GM23338 (cell line): ENCODE data around the gene CHST11. TPM values are rescaled to one million over a fixed set of nuclear protein-coding genes. Genes with fewer than 3 reads are reported as not detected.
A peak's percentile ranks its signal among the peaks of the same experiment; 100 is the strongest.

Source experiments
- ATAC-seq: fragments of 200-7000 bp; cut with Tn5 transposase; 3 replicates; pipeline ENCODE4 v1.9.1; 2020
- DNase-seq: peaks from one replicate; pipeline ENCODE4 v3.0.0-alpha.2; 2015; ENCODE audit warnings: low spot score
- H2AFZ ChIP-seq: fragments of 200-600 bp; sonication (generic); 2 replicates; pipeline ENCODE4 v1.8.0; 2016; ENCODE audit warnings: antibody characterized with exemption, mild to moderate bottlenecking, moderate library complexity
- H3F3A ChIP-seq: fragments of 200-600 bp; sonication (generic); replicated peaks from 2 replicates; pipeline ENCODE4 v1.8.0; 2017; ENCODE audit warnings: antibody characterized with exemption, mixed run types, low read depth
- H3K27ac ChIP-seq: fragments of 200-600 bp; sonication (generic); 2 replicates; pipeline ENCODE4 v1.6.1; 2016; ENCODE audit warnings: low read depth
- H3K27me3 ChIP-seq: fragments of 200-600 bp; sonication (generic); 2 replicates; pipeline ENCODE4 v1.8.0; 2016; ENCODE audit warnings: mild to moderate bottlenecking, mixed run types, moderate library complexity; ENCODE audit not compliant: insufficient read depth
- H3K36me3 ChIP-seq: fragments of 200-600 bp; sonication (generic); 2 replicates; pipeline ENCODE4 v1.8.0; 2016; ENCODE audit warnings: mild to moderate bottlenecking; ENCODE audit not compliant: insufficient read depth
- H3K4me1 ChIP-seq: fragments of 200-600 bp; sonication (generic); 2 replicates; pipeline ENCODE4 v1.8.0; 2016; ENCODE audit warnings: mild to moderate bottlenecking, moderate library complexity; ENCODE audit not compliant: insufficient read depth
- H3K4me2 ChIP-seq: fragments of 200-600 bp; sonication (generic); 2 replicates; pipeline ENCODE4 v1.7.1; 2017; ENCODE audit warnings: mixed run types
- H3K4me3 ChIP-seq: fragments of 200-600 bp; sonication (generic); 2 replicates; pipeline ENCODE4 v1.6.1; 2016; ENCODE audit warnings: mixed run types
- H3K79me2 ChIP-seq: fragments of 200-600 bp; sonication (generic); replicated peaks from 2 replicates; pipeline ENCODE4 v1.8.0; 2017; ENCODE audit warnings: mild to moderate bottlenecking; ENCODE audit not compliant: insufficient read depth
- H3K9me2 ChIP-seq: fragments of 200-600 bp; sonication (generic); 2 replicates; pipeline ENCODE4 v1.8.0; 2017; ENCODE audit not compliant: insufficient read depth
- H4K20me1 ChIP-seq: fragments of 200-600 bp; sonication (generic); replicated peaks from 2 replicates; pipeline ENCODE4 v1.8.0; 2017; ENCODE audit warnings: mild to moderate bottlenecking; ENCODE audit not compliant: insufficient read depth
- H3K27ac Mint-ChIP-seq: 2 replicates; pipeline ENCODE4 v1.8.0; 2020; ENCODE audit warnings: inconsistent platforms, mild to moderate bottlenecking, moderate library complexity, mixed read lengths
- H3K27me3 Mint-ChIP-seq: 3 replicates; pipeline ENCODE4 v1.8.0; 2022; ENCODE audit warnings: low read depth, mild to moderate bottlenecking, moderate library complexity, mixed read lengths, inconsistent platforms; ENCODE audit not compliant: insufficient read depth, poor library complexity
- H3K36me3 Mint-ChIP-seq: 3 replicates; pipeline ENCODE4 v1.8.0; 2021; ENCODE audit warnings: low read depth, mild to moderate bottlenecking, inconsistent platforms, moderate library complexity, mixed read lengths
- H3K4me1 Mint-ChIP-seq: 3 replicates; pipeline ENCODE4 v1.8.0; 2020; ENCODE audit warnings: mild to moderate bottlenecking, inconsistent platforms, mixed read lengths
- H3K4me3 Mint-ChIP-seq: 3 replicates; pipeline ENCODE4 v1.8.0; 2021; ENCODE audit warnings: moderate library complexity, mild to moderate bottlenecking, inconsistent platforms, mixed read lengths
- H3K9me3 Mint-ChIP-seq: 3 replicates; pipeline ENCODE4 v1.8.0; 2020; ENCODE audit warnings: moderate library complexity, mild to moderate bottlenecking, inconsistent platforms, mixed read lengths
- CREB1 ChIP-seq: fragments of 250-450 bp; sonication (Bioruptor Pico); IDR thresholded peaks from 2 replicates; pipeline ENCODE4 v1.5.0; 2020; ENCODE audit warnings: low read depth, mild to moderate bottlenecking, moderate library complexity
- CTCF ChIP-seq, 2 experiments: fragments of 200-600 bp in 1 of 2; sonication (generic) in 1 of 2; conservative IDR thresholded peaks; 2 replicates each; pipeline versions ENCODE4 v1.5.1 to v1.6.1; 2016 to 2017; ENCODE audit warnings: antibody characterized with exemption in 2 of 2, low read depth in 2 of 2, mild to moderate bottlenecking in 2 of 2, moderate library complexity in 1 of 2
- EZH2 ChIP-seq: fragments of 200-600 bp; sonication (generic); IDR thresholded peaks from one replicate; pipeline ENCODE4 v1.8.0; 2017; ENCODE audit warnings: antibody characterized with exemption, mild to moderate bottlenecking, low read depth; ENCODE audit not compliant: unreplicated experiment
- EZH2phosphoT487 ChIP-seq: fragments of 200-600 bp; sonication (generic); IDR thresholded peaks from one replicate; pipeline ENCODE4 v1.8.1; 2018; ENCODE audit warnings: antibody characterized with exemption; ENCODE audit not compliant: unreplicated experiment
- NANOG ChIP-seq: IDR thresholded peaks from 2 replicates; pipeline ENCODE4 v1.6.1; 2016; ENCODE audit warnings: antibody characterized with exemption, borderline replicate concordance
- POLR2AphosphoS5 ChIP-seq: IDR thresholded peaks from 2 replicates; pipeline ENCODE4 v1.6.1; 2016; ENCODE audit warnings: antibody characterized with exemption, low read depth
- STAT1 ChIP-seq: IDR thresholded peaks from one replicate; pipeline ENCODE4 v1.6.1; 2016; ENCODE audit warnings: antibody characterized with exemption; ENCODE audit not compliant: unreplicated experiment
- ZNF114 ChIP-seq: fragments of 250-450 bp; sonication (Bioruptor Pico); IDR thresholded peaks from 2 replicates; pipeline ENCODE4 v1.5.0; 2020; ENCODE audit warnings: mild to moderate bottlenecking, moderate library complexity
- ZNF331 ChIP-seq: fragments of 250-450 bp; sonication (Bioruptor Pico); IDR thresholded peaks from 2 replicates; pipeline ENCODE4 v1.5.0; 2020; ENCODE audit warnings: low read depth, mild to moderate bottlenecking, moderate library complexity
- polyA plus RNA-seq: library from polyadenylated mRNA; unstranded; fragments of >200 nt; fragmentation: Nextera tagmentation; extraction: Ambion mirVana; gene quantifications from 2 replicates; pipeline ENCODE4 v1.2.1, GENCODE V29; 2016
- total RNA-seq: library from RNA; depleted of rRNA; stranded (reverse); fragments of >200 nt; shearing (Covaris generic); gene quantifications from 2 replicates; pipeline ENCODE4 v1.2.3, GENCODE V29; 2014
- TF ChIP-seq, protein P1 (sequence below): IDR thresholded peaks from 2 replicates; pipeline ENCODE4 v1.6.1; 2016; ENCODE audit warnings: antibody characterized with exemption
- TF ChIP-seq, protein P2 (sequence below): IDR thresholded peaks from one replicate; pipeline ENCODE4 v1.6.1; 2018; ENCODE audit warnings: antibody characterized with exemption; ENCODE audit not compliant: unreplicated experiment

The CHST11 gene
- total and polyA plus RNA-seq, 2 experiments from 2014 or later, result 7.7 to 25.7 TPM

DNA sequence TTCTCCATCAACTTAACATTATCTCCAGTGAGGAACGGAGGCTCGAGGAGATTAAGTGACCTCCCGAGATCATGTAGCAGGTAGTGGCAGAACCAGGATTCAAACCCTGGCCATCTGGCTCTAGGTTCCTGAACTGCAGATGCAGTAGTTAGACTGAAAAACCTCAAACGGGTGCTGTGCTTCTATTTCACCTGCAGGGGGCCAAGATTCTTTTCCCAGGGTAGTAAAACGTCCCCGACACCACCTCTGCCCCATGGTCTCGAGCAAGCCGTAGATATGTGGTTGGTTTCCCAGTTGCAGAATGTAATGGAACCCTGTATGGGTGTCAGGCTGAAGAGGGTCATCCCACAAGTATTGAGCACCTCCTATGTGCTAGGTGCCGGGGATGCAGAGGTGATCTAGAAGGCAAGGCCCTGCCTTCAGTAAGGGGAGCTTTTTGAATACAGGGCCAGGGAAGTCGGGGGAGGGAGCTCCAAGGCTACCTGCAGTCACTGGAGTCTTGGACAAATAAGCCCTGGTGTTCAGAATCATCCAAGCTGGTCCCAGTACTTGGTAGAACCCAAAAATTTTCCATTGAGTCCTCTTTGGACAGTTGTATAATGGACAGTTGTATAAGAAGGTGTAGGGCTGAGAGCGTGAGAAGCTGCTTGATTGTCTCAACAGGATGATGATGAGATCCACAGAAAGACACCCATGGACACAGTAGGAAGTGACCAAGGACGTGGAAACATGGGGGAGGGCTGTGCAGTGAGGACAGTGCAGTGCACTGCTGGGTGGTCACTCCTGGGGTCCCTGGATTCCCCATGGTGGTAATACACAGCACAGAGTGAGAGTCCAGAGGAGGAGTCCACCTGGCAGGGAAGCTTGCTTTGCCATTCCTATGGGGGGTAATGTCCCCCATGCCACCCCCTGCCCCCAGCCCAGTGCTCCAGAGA lies 197.2 kb downstream of the CHST11 start:
- Histone ChIP-seq H3K4me3 (no peak overlapping the region), H3K9me2 (no peaks in the 10 kb centered on the region), H3K27me3 (no peaks in the 10 kb centered on the region), H2AFZ (no peak overlapping the region), H3K4me2 (no peak overlapping the region), H3K4me1 (peaks cover 15% of the 10 kb centered on the region; the same call in 1 of the 2 replicates), H3K79me2 (no peaks in the 10 kb centered on the region), H3K36me3 (no peaks in the 10 kb centered on the region), H3F3A (no peaks in the 10 kb centered on the region), H4K20me1 (no peaks in the 10 kb centered on the region), H3K27ac (no peak overlapping the region)
- Mint-ChIP-seq H3K27ac (peak overlapping the region; percentile 51; the same call in 1 of the 2 replicates), H3K9me3 (no peaks in the 10 kb centered on the region), H3K36me3 (no peaks in the 10 kb centered on the region), H3K27me3 (peaks cover 13% of the 10 kb centered on the region), H3K4me1 (peaks cover 68% of the 10 kb centered on the region), H3K4me3 (no peak overlapping the region)
- TF ChIP-seq CTCF (conservative IDR thresholded peaks at IDR 0.05; ENCODE audit: low read depth in 2 of 2) (peak; percentile 57 to 70), ZNF331 (no peak), STAT1 (no peak)
- ATAC-seq (peak; percentile 59), DNase-seq (peak; percentile 84)

- Histone ChIP-seq H3K79me2 (no peaks in the 10 kb centered on the region), H3K36me3 (no peaks in the 10 kb centered on the region), H3K4me1 (peaks cover 15% of the 10 kb centered on the region; the same call in 1 of the 2 replicates), H2AFZ (no peak overlapping the region), H3K4me3 (no peak overlapping the region), H4K20me1 (no peaks in the 10 kb centered on the region), H3K27me3 (no peaks in the 10 kb centered on the region), H3K4me2 (0 out of 2 replicates have a peak overlapping the region, but pooled peaks have one; percentile 32), H3K27ac (peak overlapping the region; percentile 2; the same call in 1 of the 2 replicates), H3F3A (no peaks in the 10 kb centered on the region), H3K9me2 (no peaks in the 10 kb centered on the region)
- Mint-ChIP-seq H3K4me1 (peaks cover 63% of the 10 kb centered on the region), H3K4me3 (no peak overlapping the region), H3K27me3 (peaks cover 11% of the 10 kb centered on the region), H3K9me3 (no peaks in the 10 kb centered on the region), H3K27ac (no peak overlapping the region), H3K36me3 (no peaks in the 10 kb centered on the region)
- ATAC-seq, result peak; percentile 37
- DNase-seq, result peak; percentile 37
- TF ChIP-seq ZNF114 (CRISPR knock-in tag) (no peak), EZH2 (no peak), POLR2AphosphoS5 (no peak), CREB1 (CRISPR knock-in tag) (no peak), STAT1 (no peak), ZNF331 (no peak), NANOG (no peak), EZH2phosphoT487 (no peak)
- TF ChIP-seq, protein P1, sequence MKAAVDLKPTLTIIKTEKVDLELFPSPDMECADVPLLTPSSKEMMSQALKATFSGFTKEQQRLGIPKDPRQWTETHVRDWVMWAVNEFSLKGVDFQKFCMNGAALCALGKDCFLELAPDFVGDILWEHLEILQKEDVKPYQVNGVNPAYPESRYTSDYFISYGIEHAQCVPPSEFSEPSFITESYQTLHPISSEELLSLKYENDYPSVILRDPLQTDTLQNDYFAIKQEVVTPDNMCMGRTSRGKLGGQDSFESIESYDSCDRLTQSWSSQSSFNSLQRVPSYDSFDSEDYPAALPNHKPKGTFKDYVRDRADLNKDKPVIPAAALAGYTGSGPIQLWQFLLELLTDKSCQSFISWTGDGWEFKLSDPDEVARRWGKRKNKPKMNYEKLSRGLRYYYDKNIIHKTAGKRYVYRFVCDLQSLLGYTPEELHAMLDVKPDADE, result no peak
- TF ChIP-seq, protein P2, sequence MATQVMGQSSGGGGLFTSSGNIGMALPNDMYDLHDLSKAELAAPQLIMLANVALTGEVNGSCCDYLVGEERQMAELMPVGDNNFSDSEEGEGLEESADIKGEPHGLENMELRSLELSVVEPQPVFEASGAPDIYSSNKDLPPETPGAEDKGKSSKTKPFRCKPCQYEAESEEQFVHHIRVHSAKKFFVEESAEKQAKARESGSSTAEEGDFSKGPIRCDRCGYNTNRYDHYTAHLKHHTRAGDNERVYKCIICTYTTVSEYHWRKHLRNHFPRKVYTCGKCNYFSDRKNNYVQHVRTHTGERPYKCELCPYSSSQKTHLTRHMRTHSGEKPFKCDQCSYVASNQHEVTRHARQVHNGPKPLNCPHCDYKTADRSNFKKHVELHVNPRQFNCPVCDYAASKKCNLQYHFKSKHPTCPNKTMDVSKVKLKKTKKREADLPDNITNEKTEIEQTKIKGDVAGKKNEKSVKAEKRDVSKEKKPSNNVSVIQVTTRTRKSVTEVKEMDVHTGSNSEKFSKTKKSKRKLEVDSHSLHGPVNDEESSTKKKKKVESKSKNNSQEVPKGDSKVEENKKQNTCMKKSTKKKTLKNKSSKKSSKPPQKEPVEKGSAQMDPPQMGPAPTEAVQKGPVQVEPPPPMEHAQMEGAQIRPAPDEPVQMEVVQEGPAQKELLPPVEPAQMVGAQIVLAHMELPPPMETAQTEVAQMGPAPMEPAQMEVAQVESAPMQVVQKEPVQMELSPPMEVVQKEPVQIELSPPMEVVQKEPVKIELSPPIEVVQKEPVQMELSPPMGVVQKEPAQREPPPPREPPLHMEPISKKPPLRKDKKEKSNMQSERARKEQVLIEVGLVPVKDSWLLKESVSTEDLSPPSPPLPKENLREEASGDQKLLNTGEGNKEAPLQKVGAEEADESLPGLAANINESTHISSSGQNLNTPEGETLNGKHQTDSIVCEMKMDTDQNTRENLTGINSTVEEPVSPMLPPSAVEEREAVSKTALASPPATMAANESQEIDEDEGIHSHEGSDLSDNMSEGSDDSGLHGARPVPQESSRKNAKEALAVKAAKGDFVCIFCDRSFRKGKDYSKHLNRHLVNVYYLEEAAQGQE, result no peak
Observed at GRCh38 chr12:104654665-104655609, 198.2 kb downstream of the CHST11 start.
